ENCODE data around the gene CPNE6. TPM values are rescaled to one million over a fixed set of nuclear protein-coding genes. Genes with fewer than 3 reads are reported as not detected.

The CPNE6 gene
- total and polyA plus RNA-seq, 2 of the 13 experiments (the other 11 are each of a cell fraction or from before 2014, with no cell fraction given): not detected

DNA sequence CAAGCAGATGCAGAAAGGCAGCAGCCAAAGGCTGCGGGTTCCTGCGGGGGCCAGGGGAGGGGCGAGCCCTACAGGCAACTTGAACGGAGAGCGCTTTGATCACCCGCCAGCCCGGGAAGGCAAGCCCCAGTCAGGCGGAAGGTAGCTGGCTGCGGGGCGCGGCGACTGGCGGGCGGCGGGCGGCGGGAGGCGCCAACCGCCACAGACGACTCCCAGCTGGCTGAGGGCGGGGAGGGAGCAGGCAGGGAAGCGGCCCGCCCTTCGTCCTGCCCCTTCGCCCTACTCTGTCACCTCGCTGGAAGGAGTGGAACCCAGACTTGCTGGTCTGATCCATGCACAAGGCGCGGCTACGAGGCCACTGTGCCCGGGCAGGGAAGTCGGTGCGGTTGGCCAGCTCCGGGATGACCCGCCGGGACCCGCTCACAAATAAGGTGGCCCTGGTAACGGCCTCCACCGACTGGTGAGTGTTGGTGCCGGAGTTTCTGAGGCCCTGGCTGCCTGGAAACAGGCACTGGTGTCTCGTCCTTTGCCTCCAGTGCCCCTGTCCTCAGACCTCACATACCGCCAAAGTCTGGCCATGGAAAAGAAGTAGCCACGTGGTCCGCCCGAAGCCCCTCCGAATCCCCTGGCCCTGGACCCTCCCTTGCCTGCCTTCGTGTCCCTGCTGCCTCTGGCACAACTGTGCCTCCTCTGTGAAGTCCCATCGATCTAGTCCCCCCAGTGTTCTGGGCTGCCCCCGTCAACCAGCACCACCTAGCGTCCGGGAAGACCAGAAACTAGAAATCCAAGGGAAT, 35.0 kb upstream of the CPNE6 start (continued):
- TF ChIP-seq GATAD2A (CRISPR knock-in tag; IDR thresholded peaks at IDR 0.05) (peak; percentile 91), NKX3-1 (CRISPR knock-in tag; IDR thresholded peaks at IDR 0.05) (0 out of 2 replicates have a peak, but pooled peaks have one; percentile 52), ZNF724P (CRISPR knock-in tag; IDR thresholded peaks at IDR 0.05; ENCODE audit: borderline replicate concordance) (peak; percentile 85; the same call in 1 of the 2 replicates), NR2F6 (IDR thresholded peaks at IDR 0.05) (no peak), NR2F6 (CRISPR knock-in tag; IDR thresholded peaks at IDR 0.05) (peak; percentile 54; the same call in 1 of the 2 replicates), TRIM22 (IDR thresholded peaks at IDR 0.05) (no peak), TCF12 (IDR thresholded peaks at IDR 0.05) (no peak), TCF12 (CRISPR knock-in tag; IDR thresholded peaks at IDR 0.05) (no peak), SPEN (CRISPR knock-in tag; IDR thresholded peaks at IDR 0.05; ENCODE audit: low read depth) (peak; percentile 85), MAZ (IDR thresholded peaks at IDR 0.05; ENCODE audit: borderline replicate concordance, low read depth, low read length) (peak; percentile 81; the same call in 1 of the 2 replicates), MAZ (CRISPR knock-in tag; IDR thresholded peaks at IDR 0.05; ENCODE audit: low read depth) (peak; percentile 86), ZBTB37 (CRISPR knock-in tag; IDR thresholded peaks at IDR 0.05) (peak; percentile 82; the same call in 1 of the 2 replicates), MTF1 (CRISPR knock-in tag; IDR thresholded peaks at IDR 0.05) (no peak), JUN (CRISPR knock-in tag; IDR thresholded peaks at IDR 0.05) (no peak), ZFY (CRISPR knock-in tag; IDR thresholded peaks at IDR 0.05) (peak; percentile 73), MEF2D (CRISPR knock-in tag; IDR thresholded peaks at IDR 0.05) (peak; percentile 68; the same call in 1 of the 2 replicates), LBX2 (CRISPR knock-in tag; IDR thresholded peaks at IDR 0.05; ENCODE audit: borderline replicate concordance) (peak; percentile 82; the same call in 1 of the 2 replicates), IRF1 (CRISPR knock-in tag; IDR thresholded peaks at IDR 0.05; ENCODE audit: low read depth) (0 out of 2 replicates have a peak, but pooled peaks have one; percentile 51), MAF1 (CRISPR knock-in tag; IDR thresholded peaks at IDR 0.05; ENCODE audit: borderline replicate concordance) (no peak)
- TF ChIP-seq, protein P1, sequence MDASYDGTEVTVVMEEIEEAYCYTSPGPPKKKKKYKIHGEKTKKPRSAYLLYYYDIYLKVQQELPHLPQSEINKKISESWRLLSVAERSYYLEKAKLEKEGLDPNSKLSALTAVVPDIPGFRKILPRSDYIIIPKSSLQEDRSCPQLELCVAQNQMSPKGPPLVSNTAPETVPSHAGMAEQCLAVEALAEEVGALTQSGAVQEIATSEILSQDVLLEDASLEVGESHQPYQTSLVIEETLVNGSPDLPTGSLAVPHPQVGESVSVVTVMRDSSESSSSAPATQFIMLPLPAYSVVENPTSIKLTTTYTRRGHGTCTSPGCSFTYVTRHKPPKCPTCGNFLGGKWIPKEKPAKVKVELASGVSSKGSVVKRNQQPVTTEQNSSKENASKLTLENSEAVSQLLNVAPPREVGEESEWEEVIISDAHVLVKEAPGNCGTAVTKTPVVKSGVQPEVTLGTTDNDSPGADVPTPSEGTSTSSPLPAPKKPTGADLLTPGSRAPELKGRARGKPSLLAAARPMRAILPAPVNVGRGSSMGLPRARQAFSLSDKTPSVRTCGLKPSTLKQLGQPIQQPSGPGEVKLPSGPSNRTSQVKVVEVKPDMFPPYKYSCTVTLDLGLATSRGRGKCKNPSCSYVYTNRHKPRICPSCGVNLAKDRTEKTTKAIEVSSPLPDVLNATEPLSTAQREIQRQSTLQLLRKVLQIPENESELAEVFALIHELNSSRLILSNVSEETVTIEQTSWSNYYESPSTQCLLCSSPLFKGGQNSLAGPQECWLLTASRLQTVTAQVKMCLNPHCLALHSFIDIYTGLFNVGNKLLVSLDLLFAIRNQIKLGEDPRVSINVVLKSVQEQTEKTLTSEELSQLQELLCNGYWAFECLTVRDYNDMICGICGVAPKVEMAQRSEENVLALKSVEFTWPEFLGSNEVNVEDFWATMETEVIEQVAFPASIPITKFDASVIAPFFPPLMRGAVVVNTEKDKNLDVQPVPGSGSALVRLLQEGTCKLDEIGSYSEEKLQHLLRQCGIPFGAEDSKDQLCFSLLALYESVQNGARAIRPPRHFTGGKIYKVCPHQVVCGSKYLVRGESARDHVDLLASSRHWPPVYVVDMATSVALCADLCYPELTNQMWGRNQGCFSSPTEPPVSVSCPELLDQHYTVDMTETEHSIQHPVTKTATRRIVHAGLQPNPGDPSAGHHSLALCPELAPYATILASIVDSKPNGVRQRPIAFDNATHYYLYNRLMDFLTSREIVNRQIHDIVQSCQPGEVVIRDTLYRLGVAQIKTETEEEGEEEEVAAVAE (CRISPR knock-in tag; IDR thresholded peaks at IDR 0.05; ENCODE audit: borderline replicate concordance): peak; percentile 62; the same call in 1 of the 2 replicates
- TF ChIP-seq, protein P2, sequence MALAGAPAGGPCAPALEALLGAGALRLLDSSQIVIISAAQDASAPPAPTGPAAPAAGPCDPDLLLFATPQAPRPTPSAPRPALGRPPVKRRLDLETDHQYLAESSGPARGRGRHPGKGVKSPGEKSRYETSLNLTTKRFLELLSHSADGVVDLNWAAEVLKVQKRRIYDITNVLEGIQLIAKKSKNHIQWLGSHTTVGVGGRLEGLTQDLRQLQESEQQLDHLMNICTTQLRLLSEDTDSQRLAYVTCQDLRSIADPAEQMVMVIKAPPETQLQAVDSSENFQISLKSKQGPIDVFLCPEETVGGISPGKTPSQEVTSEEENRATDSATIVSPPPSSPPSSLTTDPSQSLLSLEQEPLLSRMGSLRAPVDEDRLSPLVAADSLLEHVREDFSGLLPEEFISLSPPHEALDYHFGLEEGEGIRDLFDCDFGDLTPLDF (CRISPR knock-in tag; IDR thresholded peaks at IDR 0.05): no peak

Data from HepG2 (cell line).